Skeletal muscle satellite cell (primary cell): ENCODE measurements around the gene RPTOR.
A peak's percentile ranks its signal among the peaks of the same experiment; 100 is the strongest.

Experiments
- H3K27me3 ChIP-seq: 2 replicates; pipeline ENCODE4 v1.7.0; 2013; ENCODE audit warnings: low read length; ENCODE audit not compliant: control insufficient read depth, insufficient read depth
- H3K36me3 ChIP-seq: 2 replicates; pipeline ENCODE4 v1.7.0; 2013; ENCODE audit warnings: mild to moderate bottlenecking, control low read depth, low read length; ENCODE audit not compliant: insufficient read depth
- H3K4me1 ChIP-seq: 2 replicates; pipeline ENCODE4 v1.7.0; 2013; ENCODE audit warnings: low read length; ENCODE audit not compliant: control insufficient read depth, insufficient read depth
- H3K4me2 ChIP-seq: 2 replicates; pipeline ENCODE4 v1.7.0; 2013; ENCODE audit warnings: mild to moderate bottlenecking, low read length
- H3K4me3 ChIP-seq: 2 replicates; pipeline ENCODE4 v1.7.0; 2013; ENCODE audit warnings: low read length
- H3K9ac ChIP-seq: 2 replicates; pipeline ENCODE4 v1.7.0; 2013; ENCODE audit warnings: mild to moderate bottlenecking, low read depth, low read length, moderate library complexity
- H3K9me3 ChIP-seq: replicated peaks from 2 replicates; pipeline ENCODE4 v1.7.0; 2013; ENCODE audit warnings: mild to moderate bottlenecking, control low read depth, low read length

The RPTOR gene

GRCh38 chr17:80822021-80822699 lies 277.5 kb downstream of the RPTOR start:
- H3K4me3 ChIP-seq, result no peak overlapping the region
- peaks cover 3% of the 10 kb centered on the region for H3K36me3 ChIP-seq
- H3K4me1 ChIP-seq, result peaks cover 13% of the 10 kb centered on the region
- no peak overlapping the region for H3K9ac ChIP-seq
- no peaks in the 10 kb centered on the region for H3K27me3 ChIP-seq
- no peak overlapping the region for H3K4me2 ChIP-seq
- H3K9me3 ChIP-seq, result no peaks in the 10 kb centered on the region

GRCh38 chr17:80822700-80823410 lies 278.2 kb downstream of the RPTOR start:
- peaks cover 9% of the 10 kb centered on the region for H3K36me3 ChIP-seq
- H3K9me3 ChIP-seq, result no peaks in the 10 kb centered on the region
- H3K27me3 ChIP-seq, result no peaks in the 10 kb centered on the region
- H3K4me3 ChIP-seq, result no peak overlapping the region
- H3K4me1 ChIP-seq, result peaks cover 18% of the 10 kb centered on the region
- no peak overlapping the region for H3K9ac ChIP-seq
- H3K4me2 ChIP-seq, result no peak overlapping the region

DNA sequence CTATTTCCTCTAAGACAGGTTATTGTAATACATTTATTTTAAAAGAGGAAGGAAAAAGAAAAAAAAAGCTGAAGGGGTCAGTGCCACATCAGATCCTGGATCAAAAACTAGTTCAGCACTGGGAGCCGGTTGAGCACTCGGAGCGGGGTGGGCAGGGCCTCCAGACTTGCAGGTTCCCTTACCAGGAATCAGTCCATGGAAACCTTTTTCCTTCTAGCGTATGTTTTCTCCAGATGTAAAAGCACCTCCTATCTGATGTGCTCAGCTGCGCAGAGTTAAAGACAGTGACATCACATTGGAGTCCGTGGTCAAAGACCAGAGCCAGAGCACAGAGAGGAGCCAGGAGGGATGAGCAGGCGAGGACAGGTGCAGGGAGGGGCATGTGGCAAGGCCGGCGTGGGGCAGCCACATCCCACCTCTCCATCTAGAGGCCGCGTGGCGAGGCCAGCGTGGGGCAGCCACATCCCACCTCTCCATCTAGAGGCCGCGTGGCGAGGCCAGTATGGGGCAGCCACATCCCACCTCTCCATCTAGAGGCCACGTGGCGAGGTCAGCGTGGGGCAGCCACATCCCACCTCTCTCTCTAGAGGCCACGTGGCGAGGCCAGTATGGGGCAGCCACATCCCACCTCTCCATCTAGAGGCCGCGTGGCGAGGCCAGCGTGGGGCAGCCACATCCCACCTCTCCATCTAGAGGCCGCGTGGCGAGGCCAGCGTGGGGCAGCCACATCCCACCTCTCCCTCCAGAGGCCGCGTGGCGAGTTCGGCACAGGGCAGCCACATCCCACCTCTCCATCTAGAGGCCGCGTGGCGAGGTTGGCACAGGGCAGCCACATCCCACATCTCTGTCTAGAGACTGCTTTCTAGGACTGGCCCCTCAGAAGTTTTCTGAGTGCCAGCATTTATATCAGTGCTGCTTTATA lies 280.2 kb downstream of the RPTOR start:
- Histone ChIP-seq H3K4me2 (no peak overlapping the region), H3K27me3 (no peaks in the 10 kb centered on the region), H3K36me3 (peaks cover 13% of the 10 kb centered on the region), H3K4me3 (no peak overlapping the region), H3K9ac (no peak overlapping the region), H3K9me3 (no peaks in the 10 kb centered on the region), H3K4me1 (peaks cover 18% of the 10 kb centered on the region)

DNA sequence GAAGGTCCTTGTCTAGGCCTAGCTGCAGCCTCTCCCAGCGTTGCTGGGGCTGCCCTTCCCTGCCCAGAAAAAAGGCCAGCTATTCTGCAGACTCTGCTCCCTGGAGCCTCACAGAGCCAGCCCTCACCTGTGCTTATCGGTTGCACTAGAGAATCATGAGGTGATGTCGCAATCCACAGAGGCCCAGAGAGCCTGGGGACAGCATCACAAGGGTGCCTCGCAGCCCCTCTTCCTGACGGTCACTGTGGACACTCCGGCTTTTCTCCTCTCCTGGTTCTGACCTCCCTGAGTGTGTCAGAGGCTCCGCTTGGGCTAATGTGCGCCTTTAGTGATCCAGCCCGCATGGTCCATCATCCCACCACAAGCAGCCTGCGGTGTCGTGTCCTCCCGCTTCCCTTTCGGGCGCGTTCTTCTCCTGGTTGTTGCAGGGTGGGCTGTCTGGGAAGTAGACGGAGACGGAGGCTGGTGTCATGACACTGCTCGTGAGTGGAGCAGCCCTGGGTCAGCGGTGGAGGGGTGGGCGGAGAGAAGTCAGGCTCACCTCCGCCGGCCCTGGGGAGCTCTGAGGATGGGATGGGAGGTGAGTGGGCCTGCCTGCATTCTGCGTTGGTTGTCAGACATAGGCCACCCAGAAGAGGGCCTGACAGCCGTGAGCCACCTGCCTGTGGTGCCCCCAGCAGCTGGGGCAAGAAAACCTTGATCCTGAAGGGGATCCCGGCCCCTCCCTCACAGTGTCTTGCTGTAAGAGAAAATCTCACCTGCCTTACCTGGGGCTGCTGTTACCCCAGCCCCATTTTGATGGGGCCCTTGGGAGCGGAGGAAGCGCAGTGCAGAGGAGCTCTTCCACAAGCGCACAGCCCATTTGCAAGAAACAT lies 281.1 kb downstream of the RPTOR start:
- peaks cover 18% of the 10 kb centered on the region for H3K4me1 ChIP-seq
- H3K9ac ChIP-seq, result no peak overlapping the region
- H3K27me3 ChIP-seq, result no peaks in the 10 kb centered on the region
- H3K4me3 ChIP-seq, result no peak overlapping the region
- H3K4me2 ChIP-seq, result no peak overlapping the region
- peaks cover 13% of the 10 kb centered on the region for H3K36me3 ChIP-seq
- no peaks in the 10 kb centered on the region for H3K9me3 ChIP-seq

GRCh38 chr17:80826346-80826954 lies 281.8 kb downstream of the RPTOR start:
- Histone ChIP-seq H3K9me3 (no peaks in the 10 kb centered on the region), H3K4me3 (no peak overlapping the region), H3K4me2 (peak overlapping the region; percentile 47), H3K27me3 (no peaks in the 10 kb centered on the region), H3K9ac (no peak overlapping the region), H3K36me3 (peaks cover 13% of the 10 kb centered on the region), H3K4me1 (peaks cover 18% of the 10 kb centered on the region)

- H3K36me3 ChIP-seq, result peaks cover 13% of the 10 kb centered on the region
- no peaks in the 10 kb centered on the region for H3K27me3 ChIP-seq
- no peaks in the 10 kb centered on the region for H3K9me3 ChIP-seq
- H3K4me2 ChIP-seq, result peak overlapping the region; percentile 63
- H3K9ac ChIP-seq, result peak overlapping the region; percentile 55
- peaks cover 19% of the 10 kb centered on the region for H3K4me1 ChIP-seq
- H3K4me3 ChIP-seq, result no peak overlapping the region
These were observed 282.5 kb downstream of the RPTOR start for GRCh38 chr17:80826955-80827645.

GRCh38 chr17:80827646-80828643 lies 283.3 kb downstream of the RPTOR start:
- H3K4me2 ChIP-seq, result peak overlapping the region; percentile 63
- no peak overlapping the region for H3K4me3 ChIP-seq
- peak overlapping the region; percentile 55 for H3K9ac ChIP-seq
- peaks cover 13% of the 10 kb centered on the region for H3K36me3 ChIP-seq
- H3K9me3 ChIP-seq, result no peaks in the 10 kb centered on the region
- no peaks in the 10 kb centered on the region for H3K27me3 ChIP-seq
- H3K4me1 ChIP-seq, result peaks cover 27% of the 10 kb centered on the region

- Histone ChIP-seq H3K4me2 (no peak overlapping the region), H3K4me3 (no peak overlapping the region), H3K9ac (no peak overlapping the region), H3K36me3 (peaks cover 13% of the 10 kb centered on the region), H3K27me3 (no peaks in the 10 kb centered on the region), H3K4me1 (peaks cover 38% of the 10 kb centered on the region), H3K9me3 (no peaks in the 10 kb centered on the region)
These were observed 284.7 kb downstream of the RPTOR start for GRCh38 chr17:80829166-80829813.
